ENCODE data around the gene PEAK1. TPM values are rescaled to one million over a fixed set of nuclear protein-coding genes. Genes with fewer than 3 reads are reported as not detected.

The PEAK1 gene
- total RNA-seq, 2 experiments from 2014 or later, result 6.0 to 10.8 TPM

- ChIA-PET CTCF (ENCODE audit: unreplicated experiment) (no interaction called here), POLR2A (no interaction called here)
- H3K9me3 ChIP-seq (ENCODE audit: low read length), result no peaks in the 10 kb centered on the region
- no peak overlapping the region for H3K4me3 ChIP-seq (ENCODE audit: low read depth, low read length, poor library complexity, severe bottlenecking)
- intact Hi-C loops (cut with micrococcal nuclease; ENCODE audit: unreplicated experiment), result no loop called here
- DNase-seq (ENCODE audit: low spot score), result no peak
- H3K27ac ChIP-seq (ENCODE audit: low read depth, low read length, poor library complexity, severe bottlenecking), result no peak overlapping the region
- no peaks in the 10 kb centered on the region for H3K4me1 ChIP-seq (ENCODE audit: insufficient read depth, low read length, poor library complexity, severe bottlenecking)
- TF ChIP-seq EZH2phosphoT487 (IDR thresholded peaks at IDR 0.05; ENCODE audit: borderline replicate concordance, low read depth, low read length) (no peak), CTCF (conservative IDR thresholded peaks at IDR 0.05; ENCODE audit: low read length) (no peak)
- no peak overlapping the region for H2AFZ ChIP-seq (ENCODE audit: low read length)
- H3K79me2 ChIP-seq (ENCODE audit: insufficient read depth, low read depth, low read length), result no peaks in the 10 kb centered on the region
- H4K20me1 ChIP-seq (ENCODE audit: insufficient read depth, low read length), result no peaks in the 10 kb centered on the region
- no TSS peak for BruUV-seq (replicated peaks)
- no peaks in the 10 kb centered on the region for H3K36me3 ChIP-seq (ENCODE audit: insufficient read depth, low read length)
- H3K9me2 ChIP-seq (ENCODE audit: insufficient read depth, low read length), result no peaks in the 10 kb centered on the region
- no peak overlapping the region for H3K4me2 ChIP-seq (ENCODE audit: low read length)
Measured at GRCh38 chr15:77371850-77372563, 47.9 kb downstream of the PEAK1 start.

GRCh38 chr15:77370580-77370979, 49.3 kb downstream of the PEAK1 start:
- H3K4me3 ChIP-seq (ENCODE audit: low read depth, low read length, poor library complexity, severe bottlenecking), result no peak overlapping the region
- no peak overlapping the region for H2AFZ ChIP-seq (ENCODE audit: low read length)
- CTCF ChIA-PET (ENCODE audit: unreplicated experiment), result no interaction called here
- H3K4me1 ChIP-seq (ENCODE audit: insufficient read depth, low read length, poor library complexity, severe bottlenecking), result no peaks in the 10 kb centered on the region
- H3K9me2 ChIP-seq (ENCODE audit: insufficient read depth, low read length), result no peaks in the 10 kb centered on the region
- H3K27ac ChIP-seq (ENCODE audit: low read depth, low read length, poor library complexity, severe bottlenecking), result no peak overlapping the region
- POLR2A ChIA-PET, result interaction anchor here (0.5 kb wide), 1 partner anchor 51 kb away, joined by 3 read pairs; no protein-coding TSS in a partner anchor
- TF ChIP-seq CTCF (conservative IDR thresholded peaks at IDR 0.05; ENCODE audit: low read length) (no peak), EZH2phosphoT487 (IDR thresholded peaks at IDR 0.05; ENCODE audit: borderline replicate concordance, low read depth, low read length) (no peak)
- no peaks in the 10 kb centered on the region for H3K79me2 ChIP-seq (ENCODE audit: insufficient read depth, low read depth, low read length)
- intact Hi-C loops (cut with micrococcal nuclease; ENCODE audit: unreplicated experiment), result no loop called here
- H3K4me2 ChIP-seq (ENCODE audit: low read length), result no peak overlapping the region
- no peaks in the 10 kb centered on the region for H3K36me3 ChIP-seq (ENCODE audit: insufficient read depth, low read length)
- H4K20me1 ChIP-seq (ENCODE audit: insufficient read depth, low read length), result no peaks in the 10 kb centered on the region
- no peaks in the 10 kb centered on the region for H3K9me3 ChIP-seq (ENCODE audit: low read length)
- DNase-seq (ENCODE audit: low spot score), result no peak
- BruUV-seq (replicated peaks), result no TSS peak

GRCh38 chr15:77369168-77369567, 50.7 kb downstream of the PEAK1 start:
- POLR2A ChIA-PET, result no interaction called here
- intact Hi-C loops (cut with micrococcal nuclease; ENCODE audit: unreplicated experiment), result no loop called here

More at GRCh38 chr15:77369168-77369567, 50.7 kb downstream of the PEAK1 start:
- Histone ChIP-seq H2AFZ (ENCODE audit: low read length) (no peak overlapping the region), H3K9me3 (ENCODE audit: low read length) (no peaks in the 10 kb centered on the region), H3K9me2 (ENCODE audit: insufficient read depth, low read length) (no peaks in the 10 kb centered on the region), H3K4me2 (ENCODE audit: low read length) (no peak overlapping the region), H3K27ac (ENCODE audit: low read depth, low read length, poor library complexity, severe bottlenecking) (no peak overlapping the region), H3K79me2 (ENCODE audit: insufficient read depth, low read depth, low read length) (no peaks in the 10 kb centered on the region), H3K4me3 (ENCODE audit: low read depth, low read length, poor library complexity, severe bottlenecking) (no peak overlapping the region), H3K36me3 (ENCODE audit: insufficient read depth, low read length) (no peaks in the 10 kb centered on the region), H4K20me1 (ENCODE audit: insufficient read depth, low read length) (no peaks in the 10 kb centered on the region), H3K4me1 (ENCODE audit: insufficient read depth, low read length, poor library complexity, severe bottlenecking) (no peaks in the 10 kb centered on the region)
- no TSS peak for BruUV-seq (replicated peaks)
- no peak for DNase-seq (ENCODE audit: low spot score)
- TF ChIP-seq EZH2phosphoT487 (IDR thresholded peaks at IDR 0.05; ENCODE audit: borderline replicate concordance, low read depth, low read length), result no peak
- CTCF ChIA-PET (ENCODE audit: unreplicated experiment), result no interaction called here

Measured in OCI-LY7 (cell line).